Upper lobe of left lung (tissue), 4 donors: ENCODE results near the gene TEX36.

Source experiments
- CTCF ChIP-seq, 6 experiments: fragments of 450-650 bp in 4 of 6; fragments of 200-600 bp in 2 of 6; sonication (generic) in 2 of 6; IDR thresholded peaks; one replicate each; pipeline ENCODE4 v1.5.1; 2016 to 2019; ENCODE audit warnings: antibody characterized with exemption in 6 of 6
- POLR2A ChIP-seq, 4 donors: fragments of 450-650 bp; IDR thresholded peaks; one replicate each; pipeline ENCODE4 v1.5.1; 2016 to 2017; ENCODE audit warnings: antibody characterized with exemption in 4 of 4, mild to moderate bottlenecking in 2 of 4
- POLR2AphosphoS5 ChIP-seq, 2 donors: sonication (generic); formaldehyde crosslinking; IDR thresholded peaks; one replicate each; pipeline ENCODE4 v1.5.1; 2017; ENCODE audit warnings: antibody characterized with exemption in 2 of 2

GRCh38 chr10:125620401-125620800, 62.6 kb downstream of the TEX36 start:
- TF ChIP-seq CTCF (IDR thresholded peaks at IDR 0.05) (no peak), POLR2AphosphoS5 (IDR thresholded peaks at IDR 0.05) (no peak), POLR2A (IDR thresholded peaks at IDR 0.05) (no peak)
